Right lobe of liver (tissue), 6 donors: ENCODE measurements around the gene AK1. TPM values are rescaled to one million over a fixed set of nuclear protein-coding genes. Genes with fewer than 3 reads are reported as not detected.
"Not testable (repeated sequence)": the region's sequence is repeated elsewhere in the genome, so short reads cannot be mapped to it uniquely, and the experiment has no call there.

Source experiments
- ATAC-seq, 4 donors: fragments of 200-7000 bp; cut with Tn5 transposase; one replicate each; pipeline ENCODE4 v1.9.1; 2020; ENCODE audit warnings: mild to moderate bottlenecking in 4 of 4, moderate library complexity in 4 of 4
- DNase-seq, 3 donors: peaks; one replicate each; pipeline ENCODE4 v3.0.0-alpha.2; 2020
- H3K27ac ChIP-seq, 3 donors: fragments of 200-600 bp; one replicate each; pipeline ENCODE4 v1.8.0; 2022
- H3K27me3 ChIP-seq, 2 donors: fragments of 200-600 bp; one replicate each; pipeline ENCODE4 v1.8.0; 2022
- H3K36me3 ChIP-seq, 4 donors: fragments of 200-600 bp; sonication (generic) in 1 of 4; one replicate each; pipeline versions ENCODE4 v1.5.1 to v1.8.0; 2017 to 2022; ENCODE audit warnings: control low read depth in 1 of 4
- H3K4me1 ChIP-seq, 4 donors: fragments of 200-600 bp; sonication (generic) in 1 of 4; one replicate each; pipeline versions ENCODE4 v1.5.1 to v1.8.0; 2017 to 2022; ENCODE audit warnings: control low read depth in 1 of 4
- H3K4me3 ChIP-seq, 3 donors: fragments of 200-600 bp; one replicate each; pipeline ENCODE4 v1.8.0; 2022
- H3K9me3 ChIP-seq, 4 donors: fragments of 200-600 bp; sonication (generic) in 1 of 4; one replicate each; pipeline versions ENCODE4 v1.5.1 to v1.8.0; 2017 to 2022; ENCODE audit warnings: control low read depth in 1 of 4
- CTCF ChIP-seq, 4 donors: fragments of 200-600 bp in 3 of 4; fragments of 450-650 bp in 1 of 4; IDR thresholded peaks; one replicate each; pipeline versions ENCODE4 v1.5.1 to v1.8.0; 2016 to 2022; ENCODE audit warnings: antibody characterized with exemption in 4 of 4, mild to moderate bottlenecking in 2 of 4
- POLR2A ChIP-seq: fragments of 450-650 bp; IDR thresholded peaks from one replicate; pipeline ENCODE4 v1.6.1; 2017; ENCODE audit warnings: antibody characterized with exemption, mild to moderate bottlenecking
- WGBS: methylation state at CpG from one replicate; pipeline ENCODE4 v1.1.6; 2018; ENCODE audit warnings: low coverage, low lambda C conversion rate; ENCODE audit not compliant: insufficient coverage; ENCODE audit errors: missing lambda C conversion rate; 5-methylcytosine and 5-hydroxymethylcytosine counted together
- intact Hi-C, 2 donors: fragments of 100-400 bp; cut with DNase I; formaldehyde crosslinking; loops; one replicate each; pipeline versions ENCODE4 v1.11.2 to v1.14.1; 2022
- total RNA-seq, 6 experiments: library from RNA; depleted of rRNA in 2 of 6; stranded (reverse); fragments of >200 nt in 2 of 6; fragmentation: NEBNext Ultra II Directional in 3 of 6; extraction: Animal tissue kit (Norgen Biotek cat#: 25700) in 3 of 6; gene quantifications; one replicate each; pipeline versions ENCODE4 v1.1.0 to v1.2.4, GENCODE V29; 2016 to 2023
- donor health status: DM: no; HTN: yes; CAD: no.
- donor health status: DM: no; HTN: no; CAD: no.
- donor health status: DM: no; HTN: no; CAD: no.
- donor health status: DM: no; HTN: yes; CAD: no.
- donor health status: DM: no; HTN: yes; CAD: no.

AK1 gene
- total RNA-seq, 6 experiments from 2014 or later, result 31.4 to 78.6 (median 51.7) TPM

DNA sequence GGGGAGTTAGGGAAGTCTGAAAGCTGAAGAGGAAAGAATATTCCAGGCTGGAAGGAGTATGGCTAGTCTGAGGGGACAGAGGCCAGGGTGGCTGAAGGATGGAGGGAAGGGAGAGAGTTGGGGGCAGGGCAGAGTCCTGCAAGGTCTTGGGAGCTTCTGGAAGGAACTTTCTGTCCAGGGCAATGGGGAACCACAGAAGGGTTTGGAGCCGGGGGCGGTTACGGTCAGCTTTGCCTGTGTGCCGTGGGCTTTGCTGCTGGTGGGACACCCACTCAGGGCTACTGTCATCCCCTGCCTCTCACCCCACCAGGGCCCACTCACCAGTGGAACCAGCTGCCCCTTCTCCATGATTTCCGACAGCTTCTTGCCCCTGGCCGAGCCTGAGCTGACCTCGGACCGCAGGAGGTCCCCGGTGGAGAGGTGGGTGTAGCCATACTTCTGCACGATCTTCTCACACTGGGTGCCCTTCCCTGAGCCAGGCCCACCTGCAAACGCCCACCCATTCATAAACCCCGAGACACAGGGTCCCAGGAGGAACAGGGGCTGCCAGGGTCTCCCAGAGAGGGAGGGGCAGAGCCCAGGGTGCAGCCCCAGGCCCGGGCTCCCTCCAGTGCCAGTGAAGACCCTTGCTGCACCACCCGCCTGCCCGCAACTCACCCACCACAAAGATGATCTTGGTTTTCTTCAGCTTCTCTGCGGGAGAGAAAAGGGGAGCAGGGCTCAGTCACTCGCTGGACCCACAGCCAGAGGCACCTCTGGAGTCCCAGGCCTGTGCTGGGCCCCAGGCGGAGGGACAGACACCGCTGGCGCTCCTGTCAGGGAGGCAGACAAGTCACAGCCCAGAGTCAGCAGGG, 4.9 kb downstream of the AK1 start:
- WGBS, result no CpG with 5 or more reads among the region's 20 CpGs

DNA sequence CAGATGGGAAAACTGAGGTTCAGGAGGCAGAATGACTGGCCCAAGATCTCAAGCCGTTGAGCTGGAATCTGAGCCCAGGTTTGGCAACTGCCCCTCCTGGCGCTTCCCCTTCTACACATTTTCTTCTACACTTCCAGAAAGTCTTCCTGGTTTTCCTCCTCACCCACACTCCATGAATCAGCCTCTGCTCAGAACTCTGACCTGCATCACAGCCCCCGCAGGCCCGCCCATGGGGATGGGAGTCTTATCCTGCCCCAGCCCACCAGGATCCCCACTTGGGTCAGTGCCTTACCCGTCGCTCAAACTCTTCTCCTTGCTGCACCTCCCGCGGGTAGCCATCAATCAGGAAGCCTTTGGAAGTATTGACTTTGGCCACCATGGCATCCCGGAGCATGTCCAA, 5.9 kb downstream of the AK1 start:
- peaks cover 0 to 20% (median 10%) of the 10 kb centered on the region in 4 donors for H3K4me1 ChIP-seq
- intact Hi-C loops, result loop anchor here (10.0 kb wide), 2 partner anchors 57 to 137 kb away; partner anchors contain the start of gene TOR2A (in 1 of the 2)

More for the DNA sequence above, 4.9 kb downstream of the AK1 start:
- no peak overlapping the region for H3K4me3 ChIP-seq
- no peak overlapping the region for H3K27ac ChIP-seq
- intact Hi-C loops, result loop anchor here (10.0 kb wide), 2 partner anchors 58 to 138 kb away; partner anchors contain the start of gene TOR2A (in 1 of the 2)
- H3K9me3 ChIP-seq, result no peaks in the 10 kb centered on the region
- no peaks in the 10 kb centered on the region for H3K27me3 ChIP-seq
- H3K4me1 ChIP-seq, result peaks cover 0 to 25% (median 12%) of the 10 kb centered on the region in 4 donors
- TF ChIP-seq POLR2A (no peak), CTCF (IDR thresholded peaks at IDR 0.05) (no peak)
- H3K36me3 ChIP-seq, result peaks cover 0 to 5% (median 2%) of the 10 kb centered on the region in 4 donors
- ATAC-seq, result no peak
- no peak for DNase-seq

GRCh38 chr9:127870887-127871286, 6.6 kb downstream of the AK1 start:
- H3K9me3 ChIP-seq, result no peaks in the 10 kb centered on the region
- no peak for ATAC-seq
- H3K36me3 ChIP-seq, result peaks cover 0 to 5% (median 2%) of the 10 kb centered on the region in 4 donors
- no peak overlapping the region for H3K4me3 ChIP-seq
- H3K27me3 ChIP-seq, result no peaks in the 10 kb centered on the region
- no CpG with 5 or more reads among the region's 12 CpGs for WGBS
- intact Hi-C loops, result loop anchor here (10.0 kb wide), 2 partner anchors 56 to 136 kb away; partner anchors contain the start of gene TOR2A (in 1 of the 2)
- no peak for DNase-seq
- no peak for TF ChIP-seq CTCF (IDR thresholded peaks at IDR 0.05)
- TF ChIP-seq POLR2A, result no peak
- H3K27ac ChIP-seq, result no peak overlapping the region
- H3K4me1 ChIP-seq, result peaks cover 0 to 14% (median 7%) of the 10 kb centered on the region in 4 donors

More for the DNA sequence above, 5.9 kb downstream of the AK1 start:
- DNase-seq (no peak), ATAC-seq (no peak)
- H3K27me3 ChIP-seq, result no peaks in the 10 kb centered on the region
- TF ChIP-seq CTCF (IDR thresholded peaks at IDR 0.05) (no peak), POLR2A (no peak)
- no peaks in the 10 kb centered on the region for H3K9me3 ChIP-seq
- H3K27ac ChIP-seq, result no peak overlapping the region
- peaks cover 0 to 5% (median 2%) of the 10 kb centered on the region in 4 donors for H3K36me3 ChIP-seq
- no peak overlapping the region for H3K4me3 ChIP-seq
- 92% methylated on average over 6 of the region's 9 CpGs for WGBS

GRCh38 chr9:127870153-127870491, 7.4 kb downstream of the AK1 start:
- peaks cover 0 to 13% (median 6%) of the 10 kb centered on the region in 4 donors for H3K4me1 ChIP-seq
- H3K27me3 ChIP-seq, DNase-seq, H3K9me3 ChIP-seq, H3K4me3 ChIP-seq, ATAC-seq, H3K27ac ChIP-seq, H3K36me3 ChIP-seq: not testable (repeated sequence)
- 89% methylated on average over 6 of the region's 9 CpGs for WGBS
- intact Hi-C loops, result loop anchor here (10.0 kb wide), 2 partner anchors 55 to 135 kb away; partner anchors contain the start of gene TOR2A (in 1 of the 2)
